UCSD-AML1 (cell line): Measurements from ENCODE around the gene FAM167B.
A peak's percentile ranks its signal among the peaks of the same experiment; 100 is the strongest.

ENCODE experiments used
- DNase-seq: peaks from one replicate; lab custom pipeline; 2025; ENCODE audit not compliant: unreplicated experiment; lab: John Stamatoyannopoulos, UW

The FAM167B gene

DNA sequence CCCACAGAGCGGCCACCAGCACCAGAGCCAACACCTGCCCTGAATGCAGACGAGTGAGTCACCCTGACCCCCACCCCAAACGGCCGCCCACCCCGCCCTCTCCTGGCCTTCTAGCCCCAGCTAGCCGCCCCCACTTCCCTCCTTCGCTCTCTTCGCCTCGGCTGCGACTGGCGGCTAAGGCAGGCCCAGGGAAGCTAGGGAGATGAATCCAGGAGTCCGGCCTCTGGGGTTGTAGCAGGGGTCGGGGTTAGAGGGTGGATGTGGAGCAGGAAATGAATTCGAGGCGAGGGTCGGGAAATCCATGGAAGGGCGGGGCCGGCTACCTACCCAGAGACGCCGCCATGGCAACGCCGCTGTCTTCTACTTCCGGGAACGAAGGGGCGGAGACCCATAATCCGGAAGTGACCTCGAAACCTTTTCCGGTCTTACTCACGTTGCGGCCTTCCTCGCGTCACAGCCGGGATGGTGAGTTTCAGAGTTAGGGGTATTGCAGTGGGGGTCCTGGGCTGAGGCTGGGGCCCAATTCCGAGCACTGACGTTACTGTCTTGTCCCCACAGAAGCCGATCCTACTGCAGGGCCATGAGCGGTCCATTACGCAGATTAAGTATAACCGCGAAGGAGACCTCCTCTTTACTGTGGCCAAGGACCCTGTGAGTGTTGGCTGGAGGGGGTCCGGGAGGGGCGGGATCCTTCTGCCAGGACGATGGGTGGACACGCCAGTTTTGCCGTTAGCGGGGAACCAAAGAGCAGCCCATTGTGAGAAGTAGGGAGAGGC, 24.9 kb upstream of the FAM167B start, which contains the start of the genes EIF3I and TMEM234:
Gene EIF3I (plus strand): TSS at position 428 of the 776 bp plus-strand sequence. CDS start 35 bp downstream, at position 463.
Gene TMEM234 (minus strand): TSS at position 374 of the 776 bp plus-strand sequence. CDS start 31 bp downstream, at position 343.
- peak; percentile 87 for DNase-seq

DNA sequence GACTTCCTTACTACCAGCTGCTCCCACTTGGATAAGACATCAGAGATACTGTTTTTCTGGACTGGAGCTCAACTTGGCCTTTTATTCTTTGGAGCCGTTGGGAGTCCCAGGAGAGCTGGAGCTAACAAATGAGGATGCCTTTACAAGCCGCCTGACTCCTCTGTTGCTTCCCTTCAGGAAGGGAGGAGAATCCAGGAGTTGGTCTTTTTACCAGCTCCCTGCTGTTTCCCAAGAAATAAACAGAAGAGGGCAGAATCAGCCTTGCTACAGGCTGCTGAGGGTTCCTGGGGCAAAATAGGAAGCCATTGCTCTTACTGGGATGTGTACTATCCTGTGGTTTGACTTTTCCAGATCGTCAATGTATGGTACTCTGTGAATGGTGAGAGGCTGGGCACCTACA, 23.3 kb upstream of the FAM167B start:
- no peak for DNase-seq

DNA sequence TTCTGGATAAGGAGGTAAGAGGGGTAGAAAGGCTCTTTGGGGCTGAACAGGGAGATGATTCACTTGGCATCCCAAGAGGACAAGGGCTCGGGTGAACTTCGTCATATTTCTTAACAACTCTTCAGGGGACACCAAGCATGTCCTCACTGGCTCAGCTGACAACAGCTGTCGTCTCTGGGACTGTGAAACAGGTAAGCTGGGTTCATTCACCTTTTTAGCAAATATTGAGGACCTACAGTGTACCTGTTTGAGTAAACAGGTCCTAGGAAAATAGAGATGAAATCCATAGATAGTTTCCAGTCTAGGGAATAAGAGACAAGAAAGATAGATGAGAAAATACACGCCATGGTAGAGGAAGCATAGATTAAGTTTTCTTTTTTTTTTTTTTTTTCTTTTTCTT, 22.7 kb upstream of the FAM167B start:
- no peak for DNase-seq

DNA sequence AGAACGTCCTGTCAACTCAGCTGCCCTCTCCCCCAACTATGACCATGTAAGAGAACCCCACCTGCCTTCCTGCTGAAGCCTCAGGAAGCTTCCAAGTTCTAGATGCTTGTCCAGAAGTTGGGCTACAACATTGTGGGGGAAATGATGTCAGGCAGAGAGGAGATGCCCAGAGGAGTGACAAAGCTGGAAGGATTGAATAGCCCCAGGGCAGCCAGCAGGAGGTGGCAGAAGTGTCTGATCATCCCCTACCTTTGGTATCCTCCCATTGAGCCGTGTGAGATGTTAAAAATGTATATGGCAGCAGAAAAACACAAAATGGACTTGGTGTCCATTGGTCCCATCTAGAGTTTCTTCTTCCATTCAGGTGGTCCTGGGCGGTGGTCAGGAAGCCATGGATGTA, 18.3 kb upstream of the FAM167B start:
- DNase-seq: no peak

DNA sequence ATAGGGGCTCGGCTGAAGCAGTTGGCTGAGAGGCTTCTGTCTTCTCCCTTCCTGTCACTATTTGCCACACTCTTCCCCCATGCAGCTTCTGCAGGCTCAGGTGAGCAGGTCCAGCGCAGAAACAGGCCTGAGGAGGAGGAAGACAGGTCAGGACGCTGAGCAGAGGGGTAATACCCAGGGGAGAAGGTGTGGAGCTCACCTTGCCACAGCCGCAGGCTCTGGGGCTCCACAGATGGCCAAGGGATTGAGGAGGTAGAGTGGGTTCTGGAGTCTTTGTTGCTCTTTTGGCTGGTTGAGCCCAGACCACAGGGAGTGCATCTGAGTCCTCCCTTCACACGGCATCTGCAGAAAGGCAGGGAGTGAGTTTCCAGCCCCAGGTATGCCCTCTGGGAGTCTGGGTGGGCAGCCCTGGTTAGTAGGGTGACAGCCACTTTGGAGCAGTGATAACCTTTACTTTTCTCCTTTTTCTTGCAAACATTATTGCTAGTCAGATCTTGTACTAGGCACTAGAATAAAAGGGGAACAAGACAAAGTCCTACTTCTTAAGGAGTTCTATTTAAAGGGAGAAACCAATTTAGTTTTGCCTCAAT, 15.1 kb upstream of the FAM167B start:
- no peak for DNase-seq

DNA sequence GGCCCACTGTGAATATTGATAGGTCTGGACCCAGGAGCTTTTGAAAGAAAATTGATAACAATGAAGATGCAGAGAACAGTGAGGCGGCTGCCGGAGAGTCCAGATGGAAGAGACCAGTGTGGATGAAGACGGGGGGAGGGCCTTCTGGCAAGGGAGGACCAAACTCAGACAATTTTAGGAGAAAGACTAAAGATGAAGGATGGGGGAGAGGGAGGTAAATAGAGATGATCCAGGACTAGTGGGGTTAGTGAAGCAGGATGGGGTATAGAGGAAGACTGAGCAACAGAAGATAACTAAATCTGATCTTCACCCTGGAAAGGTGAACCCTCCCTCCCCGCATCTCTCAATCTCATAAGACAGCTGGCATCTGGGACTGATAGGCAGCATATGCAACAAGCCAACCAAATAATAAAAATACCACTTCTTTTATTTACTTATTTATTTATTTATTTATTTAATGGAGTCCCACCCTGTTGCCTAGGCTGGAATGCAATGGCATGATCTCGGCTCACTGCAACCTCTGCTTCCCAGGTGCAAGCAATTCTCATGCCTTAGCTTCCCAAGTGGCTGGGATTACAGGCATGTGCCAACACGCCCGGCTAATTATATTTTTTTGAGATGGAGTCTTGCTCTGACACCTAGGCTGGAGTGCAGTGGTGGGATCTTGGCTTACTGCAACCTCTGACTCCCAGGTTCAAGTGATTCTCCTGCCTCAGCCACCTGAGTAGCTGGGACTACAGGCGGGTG, 14.3 kb upstream of the FAM167B start:
- DNase-seq: no peak

DNA sequence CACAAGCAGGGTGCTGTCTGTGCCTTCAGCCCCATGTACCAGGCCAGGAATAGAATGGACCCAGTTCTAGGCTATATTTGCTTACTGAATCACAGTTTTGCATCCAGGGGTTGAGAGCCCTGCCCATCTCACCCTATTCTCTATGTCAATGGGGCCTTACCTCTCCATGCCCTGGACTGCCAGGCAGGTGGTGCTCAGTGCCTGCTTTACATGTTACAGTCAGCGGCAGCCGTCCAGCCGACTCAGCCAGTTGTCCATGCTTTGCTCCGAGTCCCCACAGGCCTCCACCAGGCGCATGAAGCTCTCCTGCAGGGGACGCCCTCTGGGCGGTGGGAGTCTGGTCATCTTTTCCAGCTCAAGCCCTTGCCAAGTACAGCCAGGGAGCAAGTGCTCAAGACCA, 12.2 kb upstream of the FAM167B start:
- DNase-seq: no peak

DNA sequence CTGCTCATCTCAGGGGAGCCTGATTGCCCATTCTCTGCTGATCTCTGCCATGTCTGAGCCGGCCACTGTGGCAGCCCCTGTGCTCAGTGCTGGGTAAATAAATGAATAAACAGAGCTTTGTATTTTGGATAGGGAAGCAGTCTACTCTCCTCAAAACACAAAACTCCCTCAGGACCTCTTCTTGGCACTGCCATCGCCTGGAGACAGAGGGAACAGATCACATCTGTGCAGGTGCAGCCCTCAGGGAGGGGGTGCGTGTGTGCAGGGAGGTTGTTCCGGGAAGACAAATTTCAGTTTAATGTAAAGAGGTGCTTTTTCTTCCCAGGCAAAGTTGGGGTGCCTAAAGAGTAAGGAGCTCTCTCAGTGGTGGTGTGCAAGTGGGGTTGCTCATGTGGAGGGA, 7.7 kb upstream of the FAM167B start:
- no peak for DNase-seq

DNA sequence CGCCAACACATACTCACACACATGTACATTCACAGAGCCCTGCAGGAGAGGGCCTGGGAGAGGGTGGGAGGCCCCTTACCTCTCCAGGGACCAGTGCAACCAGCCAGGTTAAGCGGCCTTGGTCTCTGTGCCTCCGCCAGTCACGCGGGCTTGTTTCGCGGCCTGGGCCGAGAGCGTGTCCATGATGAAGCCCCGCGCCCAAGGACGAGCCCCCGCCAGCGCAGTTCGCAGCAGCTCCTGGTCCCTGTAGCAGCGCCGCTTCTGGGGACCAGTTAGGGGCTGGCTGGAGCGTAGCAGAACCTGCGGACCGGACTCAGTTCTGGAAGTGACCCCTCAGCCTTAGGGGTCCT, 7.3 kb upstream of the FAM167B start:
- no peak for DNase-seq

DNA sequence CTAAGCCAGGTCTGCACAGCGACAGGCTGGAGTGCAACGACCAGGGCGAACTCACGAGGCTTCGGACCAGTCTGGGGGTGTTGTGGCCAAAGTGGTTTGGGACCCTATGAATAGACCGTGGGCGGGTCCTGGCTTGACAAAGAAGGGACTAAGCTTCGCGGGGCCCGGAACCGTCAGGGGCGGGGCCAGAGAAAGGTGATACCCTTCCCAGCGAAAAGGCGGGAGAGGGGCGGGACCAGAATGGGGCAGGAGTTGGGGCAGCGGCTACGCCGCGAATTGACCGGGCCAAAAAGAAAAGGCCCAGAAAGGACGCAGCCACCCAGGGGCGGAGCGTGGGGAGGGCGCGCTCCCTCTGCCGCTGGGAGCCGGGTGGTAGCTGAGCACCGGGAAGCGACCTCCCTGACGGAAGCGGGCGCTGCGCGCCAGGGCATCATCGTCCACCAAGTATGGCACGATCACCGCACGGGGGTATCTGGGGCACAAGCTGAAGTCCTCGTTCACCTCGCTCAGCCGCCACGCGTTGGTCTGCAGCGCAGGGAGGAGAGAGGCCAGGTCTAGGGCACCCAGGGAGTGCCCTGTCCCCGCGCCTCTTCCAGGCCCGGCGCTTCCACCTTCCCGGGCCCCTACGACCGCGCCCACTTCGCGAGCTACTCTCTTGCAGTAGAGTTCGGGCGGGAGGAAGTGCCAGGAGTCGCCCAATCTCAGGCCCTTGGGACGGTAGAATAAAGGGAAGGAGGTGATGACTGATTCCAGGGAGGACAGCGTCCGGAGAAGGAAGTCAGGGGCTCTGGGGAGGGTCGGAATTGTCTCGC, 6.7 kb upstream of the FAM167B start:
- peak; percentile 40 for DNase-seq

DNA sequence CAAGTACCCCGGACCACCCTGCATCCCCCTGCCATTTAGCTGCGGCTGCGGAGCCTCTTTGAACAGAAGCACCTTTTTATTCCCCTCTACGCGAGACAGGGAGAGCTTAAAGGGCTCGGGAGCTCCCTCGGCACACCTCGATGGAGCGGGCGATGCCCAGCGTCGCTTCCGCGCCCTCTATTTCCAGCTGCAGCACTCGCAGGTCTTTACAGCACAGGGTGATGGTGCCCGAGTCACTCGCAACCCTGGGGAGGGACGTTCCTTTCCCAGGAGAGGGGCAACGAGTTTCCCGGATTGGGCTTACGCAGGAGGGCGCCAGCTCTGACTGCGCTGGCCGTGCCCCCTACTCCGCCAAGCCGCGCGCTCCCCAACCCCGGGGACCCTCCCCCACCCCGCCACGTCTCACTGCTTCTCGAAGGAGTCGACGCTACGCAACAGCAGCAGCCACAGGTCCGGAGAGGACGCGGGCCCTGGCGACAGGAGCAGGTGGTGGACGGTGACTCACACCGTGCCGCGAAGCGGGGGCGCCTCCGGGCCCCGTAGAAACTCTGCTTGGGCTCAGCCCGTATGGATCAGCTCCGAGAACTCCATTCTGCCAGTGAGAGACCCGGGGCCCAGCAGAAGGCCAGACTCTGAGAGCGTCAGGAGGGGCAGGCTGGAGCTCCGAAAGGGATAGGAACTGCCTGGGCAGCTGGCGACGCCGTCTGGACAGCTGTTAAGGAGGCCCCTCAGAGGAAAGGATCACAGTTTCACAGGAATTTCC, 5.8 kb upstream of the FAM167B start:
- DNase-seq: no peak

DNA sequence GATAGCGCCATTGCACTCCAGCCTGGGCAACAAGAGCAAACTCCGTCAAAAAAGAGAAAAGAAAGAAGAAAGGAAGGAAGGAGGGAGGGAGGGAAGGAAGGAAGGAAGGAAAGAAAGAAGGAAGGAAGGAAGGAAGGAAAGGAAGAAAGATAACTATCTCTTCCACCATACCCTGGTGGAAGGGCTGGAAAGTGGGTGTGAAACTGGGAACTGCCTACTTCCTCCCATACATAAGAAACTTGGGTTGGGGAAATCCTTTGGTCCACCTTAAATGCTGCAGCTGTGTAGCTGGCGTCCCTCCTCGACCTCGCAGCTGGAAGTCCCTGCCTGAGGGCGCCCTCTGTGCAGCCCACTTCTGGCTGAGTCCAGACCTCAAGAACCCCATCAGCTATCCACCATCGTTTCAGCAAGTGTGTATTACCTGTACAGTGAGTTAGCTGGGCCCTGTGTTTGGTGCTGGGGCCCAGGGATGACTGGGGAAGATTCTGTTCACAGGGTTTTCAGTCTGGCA, 4.6 kb upstream of the FAM167B start:
- peak; percentile 43 for DNase-seq

DNA sequence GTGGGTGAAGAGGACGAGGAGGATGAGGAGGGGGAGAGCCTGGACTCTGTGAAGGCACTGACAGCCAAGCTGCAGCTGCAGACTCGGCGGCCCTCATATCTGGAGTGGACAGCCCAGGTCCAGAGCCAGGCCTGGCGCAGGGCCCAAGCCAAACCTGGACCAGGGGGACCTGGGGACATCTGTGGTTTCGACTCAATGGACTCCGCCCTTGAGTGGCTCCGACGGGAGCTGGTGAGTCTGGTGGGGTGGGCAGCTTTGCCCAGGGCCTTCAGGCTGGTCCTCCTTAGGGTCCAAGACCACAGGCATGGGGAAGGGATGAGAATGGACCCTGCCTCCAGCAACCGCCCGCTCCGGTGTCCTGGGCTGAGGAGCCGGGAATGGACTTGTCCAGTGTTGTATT, 430 bp downstream of the FAM167B start:
- DNase-seq: no peak

DNA sequence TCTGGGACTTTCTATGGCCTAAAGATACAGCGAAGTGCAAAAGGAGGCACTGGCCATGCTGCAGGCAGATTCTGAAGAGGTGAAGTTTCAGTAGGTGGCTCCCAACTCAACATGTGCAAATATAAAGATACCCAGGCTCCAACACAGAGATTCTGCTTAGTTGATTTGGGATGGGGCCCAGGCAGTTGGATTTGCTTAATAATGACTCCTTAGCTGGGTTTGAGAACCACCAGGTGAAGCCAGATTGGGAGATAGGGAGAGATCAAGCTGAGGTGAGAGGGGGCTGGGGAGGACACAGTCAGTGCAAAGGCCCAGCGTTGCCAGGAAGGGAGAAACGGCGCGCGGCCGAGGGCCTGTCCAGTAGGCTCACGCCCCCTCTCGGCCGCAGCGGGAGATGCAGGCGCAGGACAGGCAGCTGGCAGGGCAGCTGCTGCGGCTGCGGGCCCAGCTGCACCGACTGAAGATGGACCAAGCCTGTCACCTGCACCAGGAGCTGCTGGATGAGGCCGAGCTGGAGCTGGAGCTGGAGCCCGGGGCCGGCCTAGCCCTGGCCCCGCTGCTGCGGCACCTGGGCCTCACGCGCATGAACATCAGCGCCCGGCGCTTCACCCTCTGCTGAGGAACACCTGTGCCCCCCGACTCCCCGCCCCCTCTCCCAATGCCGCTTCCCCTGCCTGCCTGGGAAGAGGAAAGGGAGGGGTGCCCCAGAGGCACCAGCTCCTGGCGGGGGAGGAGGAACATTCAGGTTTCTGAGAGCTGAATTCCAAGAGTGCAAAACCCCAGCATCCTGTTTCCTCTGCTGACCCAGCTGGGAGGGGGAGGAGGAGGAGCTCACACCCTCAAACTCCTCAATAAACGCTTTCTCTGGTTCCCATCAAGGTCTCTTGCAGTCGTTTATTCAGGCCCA, 1.2 kb downstream of the FAM167B start:
- peak; percentile 86 for DNase-seq

DNA sequence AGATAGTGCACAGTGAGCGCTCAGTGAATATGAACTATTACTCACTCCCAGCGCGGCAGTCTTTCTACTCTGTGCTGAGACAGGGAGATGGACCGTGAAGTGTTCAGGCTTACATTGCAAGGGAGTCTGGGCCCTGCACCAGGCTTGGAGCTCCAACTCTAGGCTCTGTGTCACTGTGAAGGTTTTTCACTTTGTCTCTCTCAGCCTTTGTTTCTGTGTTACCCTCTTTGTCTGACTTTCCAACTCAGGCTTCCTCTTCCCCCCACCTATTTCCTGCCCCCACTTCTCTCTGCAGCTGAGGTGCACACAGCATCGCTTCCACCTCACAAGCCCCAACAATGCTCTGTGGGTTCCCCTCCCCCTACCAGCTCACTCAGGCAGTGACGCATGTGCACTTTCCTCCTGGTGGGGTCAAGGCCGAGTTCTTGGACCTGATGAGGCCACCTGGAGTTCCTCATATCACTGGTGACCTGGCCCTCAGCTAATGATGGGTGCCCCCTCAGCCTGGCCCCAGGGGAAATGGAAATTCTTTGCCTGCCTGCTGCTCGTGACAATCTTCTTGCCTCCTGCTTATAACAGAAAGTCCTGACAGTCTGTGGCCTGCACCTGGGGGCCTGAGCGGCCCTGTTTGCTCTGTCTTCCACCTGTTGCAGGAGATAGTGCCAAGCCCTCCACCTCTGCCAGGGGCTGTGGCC, 3.0 kb downstream of the FAM167B start:
- peak; percentile 81 for DNase-seq

DNA sequence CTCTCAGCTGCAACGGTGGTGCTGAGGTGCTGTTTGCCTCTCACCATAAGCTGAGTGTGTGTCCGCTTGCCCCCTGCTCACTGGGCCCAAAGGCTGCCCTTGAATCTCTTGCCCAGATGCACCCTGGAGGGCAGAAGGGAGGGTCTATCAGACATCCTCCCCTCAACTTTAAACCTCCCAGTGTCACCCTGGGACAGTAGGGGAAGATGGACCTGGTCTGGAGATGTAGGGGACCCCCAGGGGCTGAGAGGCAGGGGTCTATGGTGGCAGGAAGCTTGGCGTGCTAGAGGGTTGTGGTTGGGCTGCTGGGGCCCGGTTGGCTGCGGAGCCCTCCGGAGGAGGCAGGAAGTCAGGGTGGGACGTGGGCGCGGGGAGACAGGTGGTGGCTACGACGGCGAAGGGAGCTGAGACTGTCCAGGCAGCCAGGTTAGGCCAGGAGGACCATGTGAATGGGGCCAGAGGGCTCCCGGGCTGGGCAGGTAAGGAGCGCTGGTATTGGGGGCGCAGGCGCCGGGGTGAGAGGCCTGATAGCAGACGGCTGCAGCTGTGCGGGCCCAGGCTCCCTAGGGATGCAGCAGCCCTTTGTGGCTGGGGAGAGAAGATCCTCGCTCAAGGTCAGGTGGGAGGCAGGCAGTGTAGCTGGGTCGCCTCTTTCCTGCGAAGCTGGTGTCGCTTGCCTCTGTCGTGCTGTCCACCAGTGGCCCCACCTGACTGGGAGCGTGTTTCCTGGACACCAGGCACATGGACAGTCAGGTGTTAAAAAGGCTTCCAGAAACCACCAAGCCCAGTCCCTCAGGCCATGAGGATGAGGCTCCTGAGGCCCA, 4.1 kb downstream of the FAM167B start, which contains the start of gene LCK:
Gene LCK (plus strand): TSS at position 373 of the 824 bp plus-strand sequence. CDS start 23,065 bp downstream, outside the sequence.
- DNase-seq: peak; percentile 35
